ENCODE data around the gene ADCY9.

The ADCY9 gene

GRCh38 chr16:3938843-3939624, 177.2 kb downstream of the ADCY9 start:
- Histone ChIP-seq H3K4me1 (ENCODE audit: insufficient read depth, poor library complexity, severe bottlenecking) (no peaks in the 10 kb centered on the region), H3K36me3 (ENCODE audit: low read depth) (no peaks in the 10 kb centered on the region), H3K27me3 (ENCODE audit: insufficient read depth, poor library complexity, severe bottlenecking) (no peaks in the 10 kb centered on the region), H3K4me3 (ENCODE audit: severe bottlenecking) (peak overlapping the region; percentile 38), H3K9me3 (ENCODE audit: severe bottlenecking) (no peaks in the 10 kb centered on the region), H3K27ac (ENCODE audit: poor library complexity, severe bottlenecking) (no peak overlapping the region)
- ATAC-seq (ENCODE audit: low read depth) (peak; percentile 78), DNase-seq (ENCODE audit: low spot score) (peak; percentile 42)
- TF ChIP-seq CTCF (IDR thresholded peaks at IDR 0.05; ENCODE audit: poor library complexity, severe bottlenecking), result peak; percentile 98

- H3K27ac ChIP-seq (ENCODE audit: poor library complexity, severe bottlenecking), result no peak overlapping the region
- no peaks in the 10 kb centered on the region for H3K36me3 ChIP-seq (ENCODE audit: low read depth)
- peak; percentile 16; the same call in 2 of the 3 replicates for ATAC-seq (ENCODE audit: low read depth)
- peak overlapping the region; percentile 38 for H3K4me3 ChIP-seq (ENCODE audit: severe bottlenecking)
- H3K9me3 ChIP-seq (ENCODE audit: severe bottlenecking), result no peaks in the 10 kb centered on the region
- no peak for DNase-seq (ENCODE audit: low spot score)
- no peaks in the 10 kb centered on the region for H3K4me1 ChIP-seq (ENCODE audit: insufficient read depth, poor library complexity, severe bottlenecking)
- TF ChIP-seq CTCF (IDR thresholded peaks at IDR 0.05; ENCODE audit: poor library complexity, severe bottlenecking), result no peak
- no peaks in the 10 kb centered on the region for H3K27me3 ChIP-seq (ENCODE audit: insufficient read depth, poor library complexity, severe bottlenecking)
Measured at GRCh38 chr16:3938471-3938842, 177.8 kb downstream of the ADCY9 start.

GRCh38 chr16:3937066-3937875, 179.0 kb downstream of the ADCY9 start:
- H3K27ac ChIP-seq (ENCODE audit: poor library complexity, severe bottlenecking), result no peak overlapping the region
- no peaks in the 10 kb centered on the region for H3K36me3 ChIP-seq (ENCODE audit: low read depth)
- ATAC-seq (ENCODE audit: low read depth), result no peak

GRCh38 chr16:3935921-3936320, 180.3 kb downstream of the ADCY9 start:
- TF ChIP-seq CTCF (IDR thresholded peaks at IDR 0.05; ENCODE audit: poor library complexity, severe bottlenecking), result no peak
- Histone ChIP-seq H3K27ac (ENCODE audit: poor library complexity, severe bottlenecking) (no peak overlapping the region), H3K4me1 (ENCODE audit: insufficient read depth, poor library complexity, severe bottlenecking) (no peaks in the 10 kb centered on the region), H3K27me3 (ENCODE audit: insufficient read depth, poor library complexity, severe bottlenecking) (no peaks in the 10 kb centered on the region), H3K4me3 (ENCODE audit: severe bottlenecking) (no peak overlapping the region), H3K9me3 (ENCODE audit: severe bottlenecking) (no peaks in the 10 kb centered on the region), H3K36me3 (ENCODE audit: low read depth) (no peaks in the 10 kb centered on the region)
- no peak for ATAC-seq (ENCODE audit: low read depth)
- DNase-seq (ENCODE audit: low spot score), result peak; percentile 31

More at GRCh38 chr16:3937066-3937875, 179.0 kb downstream of the ADCY9 start:
- no peak for TF ChIP-seq CTCF (IDR thresholded peaks at IDR 0.05; ENCODE audit: poor library complexity, severe bottlenecking)
- Histone ChIP-seq H3K9me3 (ENCODE audit: severe bottlenecking) (no peaks in the 10 kb centered on the region), H3K4me1 (ENCODE audit: insufficient read depth, poor library complexity, severe bottlenecking) (no peaks in the 10 kb centered on the region), H3K27me3 (ENCODE audit: insufficient read depth, poor library complexity, severe bottlenecking) (no peaks in the 10 kb centered on the region), H3K4me3 (ENCODE audit: severe bottlenecking) (no peak overlapping the region)
- peak; percentile 34 for DNase-seq (ENCODE audit: low spot score)
